GF-D8 (cell line): ENCODE data around the gene KRT80.

Source experiments
- DNase-seq: peaks from one replicate; lab custom pipeline; 2025; lab: John Stamatoyannopoulos, UW

KRT80 gene

GRCh38 chr12:52179396-52179973, 12.3 kb downstream of the KRT80 start:
- no peak for DNase-seq

- DNase-seq: no peak
Observed at GRCh38 chr12:52178984-52179383, 12.8 kb downstream of the KRT80 start.

GRCh38 chr12:52178443-52178842, 13.4 kb downstream of the KRT80 start:
- no peak for DNase-seq

DNA sequence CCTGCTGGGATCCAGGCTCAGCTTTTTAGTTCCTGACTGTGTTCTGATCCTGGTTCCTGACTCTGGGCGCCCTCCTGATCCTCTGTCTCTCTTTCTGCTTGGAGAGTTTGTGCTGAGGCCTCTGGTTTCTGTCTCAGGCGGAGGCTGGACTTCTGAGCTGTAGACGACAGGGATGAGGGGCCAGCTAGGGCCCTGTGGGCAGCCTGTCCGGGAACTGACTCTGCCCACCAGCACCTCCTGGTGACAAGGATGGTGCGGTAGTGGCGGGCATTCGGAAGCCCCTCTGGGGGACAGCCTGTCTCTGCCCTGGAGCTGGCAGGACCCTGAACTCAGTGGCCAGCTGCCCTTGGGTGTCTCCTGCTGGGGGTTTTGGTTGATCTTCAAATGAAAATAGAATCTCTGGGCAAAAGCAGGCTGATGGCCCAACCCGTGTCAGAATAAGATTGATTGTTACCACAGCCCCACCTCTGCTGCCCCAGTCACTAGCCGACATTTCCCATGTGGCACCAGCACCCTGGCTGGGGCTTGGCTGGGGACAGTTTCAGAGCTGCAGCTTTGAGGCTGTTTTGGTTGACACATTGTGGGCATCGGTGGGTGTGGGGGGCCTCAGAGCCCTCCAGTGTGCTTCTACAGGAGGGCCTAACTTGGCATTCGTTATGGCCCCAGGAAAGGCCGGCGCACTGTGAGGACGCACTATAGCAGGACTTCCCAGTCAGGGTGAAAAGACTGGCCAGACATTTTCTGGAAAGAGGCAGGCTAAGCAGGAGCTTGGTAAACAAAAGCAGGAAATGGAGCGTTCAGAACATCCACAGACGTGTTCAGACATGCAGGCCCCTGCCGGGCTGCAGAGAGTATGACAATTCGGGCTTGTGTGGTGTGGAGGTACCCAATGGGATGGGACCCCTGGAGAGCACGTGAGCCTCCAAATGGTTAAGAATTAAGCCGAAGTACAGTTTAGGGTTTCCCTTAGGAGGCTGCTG, 16.2 kb downstream of the KRT80 start:
- DNase-seq: no peak

DNA sequence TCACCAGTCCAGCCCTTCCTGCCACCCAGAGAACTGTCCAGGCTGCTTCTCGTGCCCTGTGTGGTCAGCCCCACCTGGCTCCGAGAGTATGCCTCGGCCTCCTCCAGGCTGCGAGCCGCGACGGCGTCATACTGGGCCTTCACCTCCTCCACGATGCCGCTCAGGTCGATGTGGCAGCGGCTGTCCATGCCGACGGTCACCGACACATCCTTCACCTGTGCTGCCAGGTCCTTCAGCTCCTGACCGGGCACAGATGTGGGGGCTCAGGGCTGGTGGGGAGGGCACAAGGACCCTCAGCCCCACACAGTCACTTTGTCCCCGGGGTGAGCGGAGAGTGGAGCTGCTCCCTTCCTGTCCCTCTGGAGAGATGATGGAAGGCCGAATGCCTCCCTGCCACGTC, 18.3 kb downstream of the KRT80 start:
- no peak for DNase-seq

DNA sequence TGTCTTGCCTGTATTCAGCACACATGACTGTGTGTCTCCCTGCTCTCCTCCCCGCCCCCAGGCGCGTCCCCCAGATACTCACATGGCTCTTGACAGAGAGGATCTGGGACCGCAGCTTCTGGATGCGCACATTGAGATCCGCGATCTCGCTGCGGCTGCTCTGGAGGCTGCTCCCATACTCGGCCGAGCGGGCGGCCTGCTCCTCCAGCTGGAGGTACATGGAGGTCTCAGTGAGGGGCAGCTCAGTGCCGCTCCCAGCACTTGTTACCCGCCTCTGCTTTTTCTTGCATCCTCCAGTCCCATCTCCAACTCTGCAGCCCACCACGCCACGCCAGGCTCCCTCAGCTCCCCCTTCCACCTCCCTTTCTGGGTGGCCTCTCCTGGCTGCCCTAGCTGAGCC, 18.9 kb downstream of the KRT80 start:
- DNase-seq: no peak

- no peak for DNase-seq
Observed at GRCh38 chr12:52171950-52172512, 19.8 kb downstream of the KRT80 start.

DNA sequence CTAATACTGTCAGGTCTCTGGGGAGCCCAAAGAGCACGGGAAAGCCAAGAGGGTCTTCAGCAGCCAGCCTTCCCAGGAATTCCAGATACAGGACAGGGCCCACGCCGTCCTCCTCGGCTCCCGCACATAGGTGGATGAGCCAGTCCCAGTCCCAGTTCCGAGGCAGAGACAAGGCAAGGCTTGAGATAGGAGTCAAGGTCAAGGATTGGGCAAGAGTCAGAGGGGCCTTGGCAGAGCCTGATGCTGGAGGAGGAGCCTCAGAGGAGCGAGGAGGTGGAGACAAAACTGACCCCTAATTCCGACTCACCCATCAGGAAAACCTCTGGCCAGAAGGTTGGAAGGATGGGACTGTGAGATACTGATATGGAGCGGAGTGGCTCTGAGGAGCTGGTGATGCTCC, 21.0 kb downstream of the KRT80 start:
- DNase-seq: no peak

DNA sequence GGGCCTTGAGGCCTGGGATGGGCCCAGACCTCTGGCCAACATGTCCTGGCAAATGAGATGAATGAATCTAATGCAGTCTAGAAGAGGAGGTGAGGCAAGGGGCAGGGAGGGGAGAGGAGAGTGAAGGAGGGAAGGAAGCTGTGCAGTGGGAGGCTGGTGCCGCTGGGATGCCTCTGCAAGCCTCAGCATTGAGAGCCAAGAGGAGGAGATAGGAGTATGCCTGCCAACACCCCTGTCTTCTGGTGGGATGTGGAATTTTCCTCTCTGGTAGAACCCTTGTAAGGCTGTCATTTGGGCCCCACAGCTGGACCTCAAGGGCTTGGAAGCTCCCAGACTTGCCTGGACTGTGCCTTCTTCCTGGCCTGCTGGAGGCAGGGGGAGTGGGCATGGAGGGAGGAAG, 21.9 kb downstream of the KRT80 start:
- no peak for DNase-seq

DNA sequence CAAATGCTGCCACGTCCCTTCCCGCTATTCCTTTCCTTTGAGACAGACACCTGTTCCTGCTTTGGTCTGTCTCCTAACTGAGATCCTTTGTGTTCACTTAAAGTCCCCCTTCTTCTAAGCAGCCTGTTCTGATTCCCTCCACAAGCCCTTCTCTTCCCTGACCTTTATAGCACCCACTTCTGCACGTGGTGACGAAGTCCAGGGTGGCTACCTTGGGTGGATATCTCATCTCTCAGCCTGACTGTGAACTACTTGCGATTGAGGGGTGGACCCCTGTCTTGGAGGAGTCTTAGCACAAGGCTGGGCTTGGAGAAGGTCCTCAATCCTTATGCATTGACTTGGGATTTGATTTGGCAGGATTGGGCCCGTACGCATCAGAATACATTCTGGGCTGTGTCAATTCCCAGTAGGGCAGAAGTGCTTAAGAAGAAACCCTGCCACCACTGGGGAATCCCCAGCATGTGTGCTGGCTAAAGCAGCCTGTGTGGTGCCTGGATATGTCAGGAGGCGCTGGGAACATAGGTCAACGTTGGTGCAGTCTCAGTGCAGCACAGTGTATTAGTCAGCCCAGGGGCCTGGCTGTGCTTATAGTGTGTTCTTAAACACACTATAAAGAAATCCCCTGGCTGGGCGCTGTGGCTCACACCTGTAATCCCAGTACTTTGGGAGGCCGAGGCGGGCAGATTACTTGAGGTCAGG, 23.6 kb downstream of the KRT80 start:
- DNase-seq: no peak

GRCh38 chr12:52167526-52167925, 24.3 kb downstream of the KRT80 start:
- no peak for DNase-seq

DNA sequence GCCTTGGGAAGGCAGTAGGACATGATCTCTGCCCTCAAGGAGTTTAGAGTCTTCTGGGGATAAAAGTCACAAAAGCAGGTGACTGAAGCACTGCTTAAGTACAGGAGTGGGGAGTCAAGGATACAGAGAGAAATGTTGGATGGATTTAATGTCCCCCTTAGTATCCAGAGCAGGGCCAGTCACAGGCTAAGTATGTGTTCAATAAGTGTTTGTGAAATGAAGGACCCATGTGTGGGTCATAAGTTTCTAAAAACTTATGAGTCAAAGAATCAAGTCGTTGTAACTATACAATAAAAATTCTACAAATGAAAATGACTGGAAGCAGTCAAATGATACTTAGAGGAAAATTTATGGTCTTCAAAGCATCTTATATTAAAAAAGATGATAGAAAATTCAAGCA, 25.1 kb downstream of the KRT80 start:
- no peak for DNase-seq

- no peak for DNase-seq
Observed at GRCh38 chr12:52165096-52165855, 26.5 kb downstream of the KRT80 start.

DNA sequence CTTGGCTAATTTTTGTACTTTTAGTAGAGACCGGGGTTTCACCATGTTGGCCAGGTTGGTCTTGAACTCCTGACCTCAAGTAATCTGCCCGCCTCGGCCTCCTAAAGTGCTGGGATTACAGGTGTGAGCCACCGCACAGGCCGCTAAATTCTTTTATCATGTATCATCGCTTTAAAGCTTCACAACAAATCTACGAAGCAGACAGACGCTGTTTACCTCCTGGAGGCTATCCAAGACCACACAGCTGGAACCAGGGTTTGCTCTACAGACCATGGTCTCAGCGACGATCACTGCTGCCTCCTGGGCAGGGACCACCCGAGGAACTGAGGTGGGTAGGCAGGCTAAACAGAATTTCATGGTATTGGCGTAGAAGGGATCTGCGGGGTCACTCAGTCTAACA, 27.2 kb downstream of the KRT80 start:
- DNase-seq: no peak

- DNase-seq: no peak
Observed at GRCh38 chr12:52162981-52163380, 28.8 kb downstream of the KRT80 start.

DNA sequence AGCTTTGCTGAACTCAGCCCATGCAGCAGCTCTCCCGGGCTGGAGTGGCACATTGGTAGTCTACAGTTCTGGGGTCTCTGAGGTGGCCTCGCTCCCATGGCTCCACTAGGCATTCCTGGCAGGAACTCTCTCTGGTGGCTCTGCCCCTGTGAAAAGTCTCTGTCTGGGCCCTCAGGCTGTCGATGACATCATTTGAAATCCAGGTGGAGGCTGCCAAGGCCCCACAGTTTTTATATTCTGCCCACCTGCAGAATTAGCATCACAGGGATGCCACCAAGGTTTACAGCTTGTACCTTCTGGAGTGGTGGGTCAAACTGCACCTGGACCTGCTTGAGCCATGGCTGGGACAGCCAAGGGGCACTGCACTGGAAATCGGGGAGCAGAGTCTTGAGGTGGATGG, 31.6 kb downstream of the KRT80 start:
- DNase-seq: no peak

DNA sequence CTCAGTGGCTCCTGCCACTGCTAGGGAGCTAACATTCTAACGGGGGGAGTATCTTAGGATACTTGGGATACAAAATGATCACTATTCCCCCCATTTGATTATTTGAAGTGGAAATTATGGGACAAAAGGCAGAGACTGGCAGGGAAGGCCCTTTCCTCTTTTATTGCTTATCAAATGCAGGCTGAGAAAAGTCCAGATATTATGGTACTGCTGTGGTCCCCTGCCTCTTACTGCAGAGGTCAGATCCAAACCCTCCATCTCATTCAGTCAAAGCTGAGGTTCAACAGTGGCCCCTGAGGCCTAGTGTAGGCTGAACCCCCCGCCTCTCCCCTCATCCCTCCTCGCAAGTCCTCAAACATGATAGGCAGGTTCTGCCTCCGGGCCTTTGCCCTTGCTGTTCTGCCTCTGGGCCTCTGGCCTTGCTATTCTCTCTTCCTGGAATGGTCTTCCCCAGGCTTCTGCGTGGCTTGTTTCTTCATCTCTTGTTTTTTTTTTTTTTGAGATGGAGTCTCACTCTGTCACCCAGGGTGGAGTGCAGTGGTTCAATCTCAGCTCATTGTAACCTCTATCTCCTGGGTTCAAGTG, 34.2 kb downstream of the KRT80 start:
- no peak for DNase-seq

DNA sequence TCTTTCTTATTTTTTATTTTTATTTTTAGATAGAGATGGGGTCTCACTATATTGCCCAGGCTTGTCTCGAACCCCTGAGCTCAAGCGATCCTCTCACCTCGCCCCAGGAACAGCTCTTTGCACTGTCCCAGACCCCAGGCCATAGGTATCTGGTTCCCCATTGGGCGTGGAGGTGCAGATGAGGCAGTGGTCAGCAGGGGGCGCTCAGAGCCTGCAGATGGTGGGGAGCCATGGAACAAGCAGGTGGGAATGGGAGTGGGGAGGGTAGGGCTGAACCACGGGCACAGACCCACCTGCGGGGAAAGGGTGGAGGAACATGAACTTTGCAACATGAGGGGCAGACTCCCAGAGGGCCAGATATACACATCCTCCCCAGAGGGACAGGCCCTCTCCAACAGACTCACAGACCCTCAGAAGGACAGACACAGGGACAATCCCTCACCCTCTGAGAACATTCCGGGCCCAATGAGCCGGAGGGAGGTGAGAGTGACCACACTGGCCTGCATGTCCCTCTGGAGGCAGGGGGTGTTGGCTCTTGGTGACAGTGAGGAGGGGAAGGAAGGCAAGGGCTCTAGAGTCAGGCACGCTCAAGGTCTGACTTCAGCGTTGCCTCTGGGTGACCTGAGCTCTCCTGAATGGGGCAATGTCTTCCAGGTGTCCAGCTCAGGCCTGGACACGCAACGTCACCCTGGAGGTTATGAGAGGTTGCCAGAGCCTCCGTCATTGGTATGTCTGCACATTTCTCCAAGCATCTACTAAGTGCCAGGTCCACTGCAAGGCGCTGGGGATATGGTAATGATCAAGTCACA, 34.9 kb downstream of the KRT80 start:
- no peak for DNase-seq

DNA sequence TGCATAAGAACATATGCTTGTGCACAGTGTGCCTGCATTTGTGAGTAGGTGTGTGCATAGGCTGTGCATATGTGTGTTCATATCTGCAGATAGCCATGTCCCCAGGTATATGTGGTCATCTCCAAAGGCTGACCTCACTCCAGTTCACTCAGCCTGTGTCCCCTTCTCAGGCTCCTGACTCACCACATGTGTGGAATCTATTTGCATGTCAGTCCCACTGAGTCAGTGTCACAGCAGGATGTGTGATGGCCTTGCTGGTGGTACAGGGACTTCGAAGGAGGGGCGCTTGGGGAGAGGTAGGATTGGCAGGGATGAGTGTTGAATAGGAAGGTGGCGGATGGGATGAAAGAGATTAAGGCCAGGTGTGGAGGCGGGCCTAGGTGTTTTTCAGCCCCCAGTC, 35.5 kb downstream of the KRT80 start:
- DNase-seq: no peak

DNA sequence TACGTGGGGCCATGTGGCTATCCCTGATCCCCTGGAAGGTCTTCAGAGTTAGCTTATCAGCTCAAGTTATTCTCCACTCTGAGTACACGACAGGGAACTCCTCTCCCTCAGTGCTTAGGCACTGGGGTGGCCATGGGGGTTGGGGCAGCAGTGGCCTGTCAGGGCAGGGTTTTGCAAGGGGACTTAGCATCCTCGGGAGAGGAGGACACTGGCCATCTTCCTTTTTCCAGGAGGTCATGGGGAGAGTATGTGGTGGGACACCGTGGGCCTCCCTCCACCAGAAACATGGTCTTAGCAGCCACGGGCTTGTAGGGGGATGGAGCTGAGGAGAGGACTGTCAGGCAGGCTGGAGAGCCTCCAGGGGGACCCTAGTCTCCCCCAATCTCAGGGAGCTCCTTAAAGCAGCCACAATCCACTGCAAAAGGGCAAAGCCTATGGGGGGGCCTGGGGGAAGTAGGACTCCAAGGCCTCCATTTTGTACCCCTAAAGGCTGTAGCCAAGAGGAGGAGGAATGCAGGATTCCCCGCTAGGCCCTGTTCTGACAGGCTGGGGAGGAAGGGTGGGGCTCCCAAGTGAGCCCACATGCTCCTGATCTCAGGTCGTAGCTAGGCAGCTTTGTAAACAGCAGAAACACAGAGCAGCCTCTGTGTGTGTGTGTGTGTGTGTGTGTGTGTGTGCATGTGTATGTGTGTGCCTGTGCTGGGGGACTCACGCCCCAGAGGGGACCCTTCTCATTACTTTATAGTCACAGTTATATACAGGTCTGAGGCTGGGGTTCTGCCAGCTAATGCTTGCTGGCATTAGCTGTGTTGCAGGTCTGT, 36.6 kb downstream of the KRT80 start:
- DNase-seq: no peak
